Colonic mucosa (tissue), 4 donors: ENCODE results near the gene FBXO42. TPM values are rescaled to one million over a fixed set of nuclear protein-coding genes. Genes with fewer than 3 reads are reported as not detected.

Experiments
- DNase-seq: peaks from one replicate; pipeline ENCODE4 v3.0.0-alpha.2; 2020
- H3K27ac ChIP-seq: fragments of 200-600 bp; one replicate; pipeline ENCODE4 v1.8.0; 2021
- H3K27me3 ChIP-seq: fragments of 200-600 bp; one replicate; pipeline ENCODE4 v1.8.0; 2021
- H3K36me3 ChIP-seq: fragments of 200-600 bp; one replicate; pipeline ENCODE4 v1.8.0; 2021
- H3K4me1 ChIP-seq: fragments of 200-600 bp; one replicate; pipeline ENCODE4 v1.8.0; 2021; ENCODE audit warnings: mild to moderate bottlenecking
- H3K4me3 ChIP-seq: fragments of 200-600 bp; one replicate; pipeline ENCODE4 v1.8.0; 2021
- H3K9ac ChIP-seq, 2 donors: one replicate each; pipeline ENCODE4 v1.7.0; 2013; ENCODE audit warnings: control low read depth in 2 of 2, low read depth in 2 of 2, low read length in 2 of 2
- H3K9me3 ChIP-seq: fragments of 200-600 bp; one replicate; pipeline ENCODE4 v1.8.0; 2021
- intact Hi-C: fragments of 100-400 bp; cut with DNase I; formaldehyde crosslinking; loops from one replicate; pipeline ENCODE4 v1.14.1; 2022
- total RNA-seq, 2 donors: library from RNA; stranded (reverse); fragmentation: NEBNext Ultra II Directional in 1 of 2; extraction: Animal tissue kit (Norgen Biotek cat#: 25700) in 1 of 2; gene quantifications; one replicate each; pipeline ENCODE4 v1.2.1, GENCODE V29; 2021
- TF ChIP-seq, protein P1 (sequence below): fragments of 200-600 bp; IDR thresholded peaks from one replicate; pipeline ENCODE4 v1.8.0; 2022; ENCODE audit warnings: antibody characterized with exemption, mild to moderate bottlenecking
- donor health status: healthy.
- donor health status: DM: no; HTN: no; CAD: no.
- donor health status: DM: no; HTN: no; CAD: no.

Gene FBXO42
- total RNA-seq, 2 donors from 2014 or later = 15.0 to 17.8 TPM

- H3K27ac ChIP-seq = no peak overlapping the region
- H3K9me3 ChIP-seq = no peaks in the 10 kb centered on the region
- H3K9ac ChIP-seq = no peak overlapping the region
- H3K36me3 ChIP-seq = no peaks in the 10 kb centered on the region
- intact Hi-C loops = no loop called here
- TF ChIP-seq, protein P1, sequence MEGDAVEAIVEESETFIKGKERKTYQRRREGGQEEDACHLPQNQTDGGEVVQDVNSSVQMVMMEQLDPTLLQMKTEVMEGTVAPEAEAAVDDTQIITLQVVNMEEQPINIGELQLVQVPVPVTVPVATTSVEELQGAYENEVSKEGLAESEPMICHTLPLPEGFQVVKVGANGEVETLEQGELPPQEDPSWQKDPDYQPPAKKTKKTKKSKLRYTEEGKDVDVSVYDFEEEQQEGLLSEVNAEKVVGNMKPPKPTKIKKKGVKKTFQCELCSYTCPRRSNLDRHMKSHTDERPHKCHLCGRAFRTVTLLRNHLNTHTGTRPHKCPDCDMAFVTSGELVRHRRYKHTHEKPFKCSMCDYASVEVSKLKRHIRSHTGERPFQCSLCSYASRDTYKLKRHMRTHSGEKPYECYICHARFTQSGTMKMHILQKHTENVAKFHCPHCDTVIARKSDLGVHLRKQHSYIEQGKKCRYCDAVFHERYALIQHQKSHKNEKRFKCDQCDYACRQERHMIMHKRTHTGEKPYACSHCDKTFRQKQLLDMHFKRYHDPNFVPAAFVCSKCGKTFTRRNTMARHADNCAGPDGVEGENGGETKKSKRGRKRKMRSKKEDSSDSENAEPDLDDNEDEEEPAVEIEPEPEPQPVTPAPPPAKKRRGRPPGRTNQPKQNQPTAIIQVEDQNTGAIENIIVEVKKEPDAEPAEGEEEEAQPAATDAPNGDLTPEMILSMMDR = no peak
- H3K27me3 ChIP-seq = peaks cover 5% of the 10 kb centered on the region
- H3K4me1 ChIP-seq = peaks cover 6% of the 10 kb centered on the region
- DNase-seq = no peak
- H3K4me3 ChIP-seq = no peak overlapping the region
Measured at GRCh38 chr1:16232316-16232710, 120.0 kb downstream of the FBXO42 start.

GRCh38 chr1:16231331-16232315 lies 120.7 kb downstream of the FBXO42 start:
- Histone ChIP-seq H3K27ac (no peak overlapping the region), H3K9me3 (no peaks in the 10 kb centered on the region), H3K36me3 (no peaks in the 10 kb centered on the region), H3K9ac (no peak overlapping the region), H3K4me1 (peaks cover 6% of the 10 kb centered on the region), H3K4me3 (no peak overlapping the region), H3K27me3 (peaks cover 11% of the 10 kb centered on the region)
- intact Hi-C loops = no loop called here
- TF ChIP-seq, protein P1 = no peak
- no peak for DNase-seq

- H3K4me3 ChIP-seq = no peak overlapping the region
- H3K9ac ChIP-seq = no peak overlapping the region
- peaks cover 11% of the 10 kb centered on the region for H3K27me3 ChIP-seq
- peaks cover under 1% of the 10 kb centered on the region for H3K4me1 ChIP-seq
- DNase-seq = no peak
- no peaks in the 10 kb centered on the region for H3K36me3 ChIP-seq
- intact Hi-C loops = no loop called here
- TF ChIP-seq, protein P1 = no peak
- H3K27ac ChIP-seq = no peak overlapping the region
- no peaks in the 10 kb centered on the region for H3K9me3 ChIP-seq
Measured at GRCh38 chr1:16230744-16231143, 121.5 kb downstream of the FBXO42 start.

DNA sequence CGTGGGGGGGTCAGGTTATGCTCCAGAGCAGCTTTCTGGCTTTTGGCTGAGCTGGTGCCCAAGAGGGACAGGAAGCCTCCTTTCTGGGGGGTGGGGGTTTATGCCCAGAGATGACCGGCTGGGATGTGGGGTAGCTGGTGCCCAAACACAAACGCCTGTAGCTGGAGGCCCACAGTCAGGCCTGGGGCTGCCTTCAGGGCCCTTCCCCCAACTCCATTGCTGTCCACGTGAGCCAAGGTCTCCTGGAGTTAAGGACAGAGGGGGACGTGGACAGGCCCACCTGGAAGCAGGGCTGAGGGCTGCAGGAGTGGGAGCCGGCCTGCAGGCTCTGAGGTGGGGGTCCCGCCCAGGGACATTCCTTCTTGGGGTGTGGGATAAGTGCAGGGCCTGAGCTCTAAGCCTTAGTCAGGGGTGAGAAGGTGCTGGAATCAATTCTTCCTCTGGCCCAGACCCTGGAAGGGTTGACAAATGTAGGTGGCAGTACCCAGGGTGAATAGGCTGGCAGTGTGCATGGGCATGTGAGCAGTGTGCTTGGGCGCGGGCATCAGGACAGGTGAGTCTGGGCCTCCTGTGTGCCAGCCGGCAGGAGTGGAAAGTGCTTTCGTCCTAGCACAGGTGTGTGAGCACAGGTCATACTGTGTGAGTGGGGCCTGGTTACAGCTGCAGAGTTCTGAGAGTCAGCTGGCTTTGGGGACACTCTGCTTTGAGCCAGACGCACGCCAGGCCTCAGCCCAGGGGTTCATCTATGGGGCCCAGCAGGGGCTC lies 122.1 kb downstream of the FBXO42 start:
- TF ChIP-seq, protein P1 = no peak
- Histone ChIP-seq H3K27ac (no peak overlapping the region), H3K4me1 (no peaks in the 10 kb centered on the region), H3K27me3 (peaks cover 11% of the 10 kb centered on the region), H3K36me3 (no peaks in the 10 kb centered on the region), H3K9ac (no peak overlapping the region), H3K9me3 (no peaks in the 10 kb centered on the region), H3K4me3 (no peak overlapping the region)
- DNase-seq = no peak
- intact Hi-C loops = no loop called here

DNA sequence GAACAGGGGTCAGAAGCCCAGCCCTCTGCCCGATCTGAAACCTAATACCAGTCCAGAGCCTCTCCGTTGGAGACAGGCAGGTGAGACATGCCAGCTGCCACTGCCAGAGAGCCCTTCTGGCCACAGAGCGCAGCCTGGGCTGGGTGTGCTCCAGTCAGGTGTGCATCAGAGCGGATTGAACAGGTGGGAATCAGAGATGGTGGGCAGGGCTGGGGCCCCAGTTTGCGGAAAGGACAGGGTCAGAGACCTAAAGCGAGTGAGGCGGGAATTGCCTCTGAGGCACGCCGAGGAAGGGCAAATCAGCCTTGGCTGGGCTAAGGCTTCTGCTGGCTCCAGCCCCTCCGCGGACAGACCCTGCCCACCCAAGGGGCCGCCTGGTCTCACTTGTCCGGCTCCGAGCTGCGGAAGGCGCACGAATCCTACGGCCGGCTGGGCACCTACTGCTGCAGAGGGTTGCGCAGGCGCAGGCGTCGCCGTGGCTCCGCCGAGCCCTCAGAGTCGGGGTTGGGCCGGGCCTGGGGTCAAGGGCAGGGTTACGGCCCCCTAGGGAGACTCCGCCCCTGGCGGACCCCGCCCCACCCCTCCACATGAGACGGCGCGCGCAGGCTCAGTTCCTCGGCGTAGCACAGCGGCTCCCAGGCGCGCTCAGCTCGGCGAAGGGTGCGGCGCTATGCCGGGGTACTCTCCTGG lies 125.6 kb downstream of the FBXO42 start:
- peak; percentile 77 for DNase-seq
- no peaks in the 10 kb centered on the region for H3K36me3 ChIP-seq
- TF ChIP-seq, protein P1 = no peak
- H3K27ac ChIP-seq = no peak overlapping the region
- peak overlapping the region; percentile 19 for H3K4me3 ChIP-seq
- intact Hi-C loops = no loop called here
- peaks cover 11% of the 10 kb centered on the region for H3K27me3 ChIP-seq
- H3K4me1 ChIP-seq = no peaks in the 10 kb centered on the region
- no peaks in the 10 kb centered on the region for H3K9me3 ChIP-seq
- H3K9ac ChIP-seq = peak overlapping the region in 1 of 2 donors; percentile 21
